ENCODE measurements around the gene RHBG.
"Not testable (repeated sequence)": the region's sequence is repeated elsewhere in the genome, so short reads cannot be mapped to it uniquely, and the experiment has no call there.

RHBG gene

GRCh38 chr1:156365754-156366153 is 3.3 kb upstream of the RHBG start:
- no peak for DNase-seq

- DNase-seq, result no peak
Measured at GRCh38 chr1:156366378-156367166, 2.4 kb upstream of the RHBG start.

GRCh38 chr1:156367383-156368156 is 1.4 kb upstream of the RHBG start:
- no peak for DNase-seq

- no peak for DNase-seq
Measured at GRCh38 chr1:156368157-156368658, 803 bp upstream of the RHBG start.

GRCh38 chr1:156369685-156370286 is 775 bp downstream of the RHBG start:
- not testable (repeated sequence) for DNase-seq

GRCh38 chr1:156371553-156372264 is 2.7 kb downstream of the RHBG start:
- peak; percentile 68 to 82 (median 79) for DNase-seq

GRCh38 chr1:156372265-156372586 is 3.2 kb downstream of the RHBG start:
- DNase-seq, result peak in 2 of 3 donors; percentile 77 to 78

- DNase-seq, result no peak
Measured at GRCh38 chr1:156372876-156373275, 3.9 kb downstream of the RHBG start.

- DNase-seq, result no peak
Measured at GRCh38 chr1:156373546-156373945, 4.5 kb downstream of the RHBG start.

GRCh38 chr1:156376146-156376545 is 7.1 kb downstream of the RHBG start:
- peak; percentile 80 to 91 (median 91) for DNase-seq

GRCh38 chr1:156376958-156377919 is 8.2 kb downstream of the RHBG start:
- no peak for DNase-seq

- no peak for DNase-seq
Measured at GRCh38 chr1:156378557-156378956, 9.5 kb downstream of the RHBG start.

- DNase-seq, result no peak
Measured at GRCh38 chr1:156379420-156380165, 10.6 kb downstream of the RHBG start.

GRCh38 chr1:156382561-156382960 is 13.6 kb downstream of the RHBG start:
- no peak for DNase-seq

- DNase-seq, result peak; percentile 71 to 81 (median 77)
Measured at GRCh38 chr1:156383023-156383422, 14.0 kb downstream of the RHBG start.

GRCh38 chr1:156384007-156384406 is 15.0 kb downstream of the RHBG start:
- DNase-seq, result peak; percentile 69 to 78 (median 73)

GRCh38 chr1:156384658-156385057 is 15.6 kb downstream of the RHBG start:
- no peak for DNase-seq

- DNase-seq, result peak; percentile 78 to 84 (median 84)
Measured at GRCh38 chr1:156385534-156386031, 16.6 kb downstream of the RHBG start.

GRCh38 chr1:156386134-156386901 is 17.3 kb downstream of the RHBG start:
- DNase-seq, result no peak
